Natural killer cell treated with Interleukin-12 subunit alpha and Interleukin-12 subunit beta and Interleukin-15 and Interleukin-18, amount 100 ng/mL, for 72 hours (primary cell): ENCODE results near the gene PCDHGC3. TPM values are rescaled to one million over a fixed set of nuclear protein-coding genes. Genes with fewer than 3 reads are reported as not detected.

Source experiments
- ATAC-seq, 2 donors: fragments of 150-1000 bp; cut with Tn5 transposase in 1 of 2; sonication (Bioruptor Pico), chemical (Tn5 transposase) in 1 of 2; 2 replicates each; pipeline ENCODE4 v1.10.0; 2021
- DNase-seq: peaks from one replicate; pipeline ENCODE4 v3.0.0; 2022; ENCODE audit warnings: low spot score
- H3K27ac Mint-ChIP-seq, 2 donors: 1 replicate in 1 of 2; 2 replicates in 1 of 2; pipeline ENCODE4 v1.8.0; 2022; ENCODE audit warnings: mixed read lengths in 2 of 2, mild to moderate bottlenecking in 1 of 2, moderate library complexity in 1 of 2
- H3K27me3 Mint-ChIP-seq, 2 donors: 1 replicate in 1 of 2; 2 replicates in 1 of 2; pipeline ENCODE4 v1.8.0; 2022; ENCODE audit warnings: mixed read lengths in 2 of 2
- H3K36me3 Mint-ChIP-seq: one replicate; pipeline ENCODE4 v1.8.0; 2022; ENCODE audit warnings: mixed read lengths
- H3K4me1 Mint-ChIP-seq, 2 donors: 1 replicate in 1 of 2; 2 replicates in 1 of 2; pipeline ENCODE4 v1.8.0; 2022; ENCODE audit warnings: low read depth in 2 of 2, mixed read lengths in 2 of 2, mild to moderate bottlenecking in 1 of 2
- H3K4me3 Mint-ChIP-seq: one replicate; pipeline ENCODE4 v1.8.0; 2022; ENCODE audit warnings: mixed read lengths
- H3K9me3 Mint-ChIP-seq: 2 replicates; pipeline ENCODE4 v1.8.0; 2022; ENCODE audit warnings: mixed read lengths
- total RNA-seq, 2 donors: library from RNA; stranded (reverse); gene quantifications; one replicate each; pipeline ENCODE4 v1.2.3, GENCODE V29; 2022

The PCDHGC3 gene
- total RNA-seq, 2 donors from 2014 or later, result 0.33 to 1.8 TPM

- Mint-ChIP-seq H3K4me1 (peaks cover 0 to 6% of the 10 kb centered on the region in 2 donors), H3K36me3 (no peaks in the 10 kb centered on the region), H3K9me3 (no peaks in the 10 kb centered on the region), H3K27me3 (no peaks in the 10 kb centered on the region), H3K4me3 (no peak overlapping the region), H3K27ac (no peak overlapping the region)
- no peak for ATAC-seq
- DNase-seq, result no peak
These were observed 30.8 kb downstream of the PCDHGC3 start for GRCh38 chr5:141506381-141507155.

- Mint-ChIP-seq H3K27ac (no peak overlapping the region), H3K4me3 (no peak overlapping the region), H3K4me1 (peaks cover 3 to 12% of the 10 kb centered on the region in 2 donors), H3K36me3 (no peaks in the 10 kb centered on the region), H3K27me3 (no peaks in the 10 kb centered on the region), H3K9me3 (no peaks in the 10 kb centered on the region)
- DNase-seq (no peak), ATAC-seq (no peak)
These were observed 31.8 kb downstream of the PCDHGC3 start for GRCh38 chr5:141507387-141508091.

GRCh38 chr5:141508440-141508797 is 32.7 kb downstream of the PCDHGC3 start:
- Mint-ChIP-seq H3K4me1 (peaks cover 11 to 17% of the 10 kb centered on the region in 2 donors), H3K4me3 (no peak overlapping the region), H3K36me3 (no peaks in the 10 kb centered on the region), H3K27me3 (no peaks in the 10 kb centered on the region), H3K27ac (no peak overlapping the region), H3K9me3 (no peaks in the 10 kb centered on the region)
- ATAC-seq (no peak), DNase-seq (no peak)

GRCh38 chr5:141508798-141509611 is 33.2 kb downstream of the PCDHGC3 start:
- no peaks in the 10 kb centered on the region for H3K9me3 Mint-ChIP-seq
- H3K4me3 Mint-ChIP-seq, result no peak overlapping the region
- H3K27me3 Mint-ChIP-seq, result no peaks in the 10 kb centered on the region
- peak overlapping the region in 1 of 2 donors; percentile 70 for H3K27ac Mint-ChIP-seq
- DNase-seq, result no peak
- H3K36me3 Mint-ChIP-seq, result no peaks in the 10 kb centered on the region
- no peak for ATAC-seq
- H3K4me1 Mint-ChIP-seq, result peaks cover 17 to 23% of the 10 kb centered on the region in 2 donors

- ATAC-seq, result no peak
- H3K36me3 Mint-ChIP-seq, result no peaks in the 10 kb centered on the region
These were observed 34.4 kb downstream of the PCDHGC3 start for GRCh38 chr5:141510160-141510559.

GRCh38 chr5:141510850-141511601 is 35.3 kb downstream of the PCDHGC3 start:
- H3K9me3 Mint-ChIP-seq, result no peaks in the 10 kb centered on the region
- H3K27me3 Mint-ChIP-seq, result no peaks in the 10 kb centered on the region
- peaks cover 35 to 42% of the 10 kb centered on the region in 2 donors for H3K4me1 Mint-ChIP-seq
- ATAC-seq (no peak), DNase-seq (no peak)
- no peak overlapping the region for H3K4me3 Mint-ChIP-seq
- peak overlapping the region; percentile 6 to 51 for H3K27ac Mint-ChIP-seq
- H3K36me3 Mint-ChIP-seq, result no peaks in the 10 kb centered on the region

More at GRCh38 chr5:141510160-141510559, 34.4 kb downstream of the PCDHGC3 start:
- Mint-ChIP-seq H3K4me1 (peaks cover 26 to 33% of the 10 kb centered on the region in 2 donors), H3K27me3 (no peaks in the 10 kb centered on the region), H3K27ac (peak overlapping the region in 1 of 2 donors; percentile 70), H3K9me3 (no peaks in the 10 kb centered on the region), H3K4me3 (no peak overlapping the region)
- DNase-seq, result no peak

- Mint-ChIP-seq H3K27me3 (no peaks in the 10 kb centered on the region), H3K4me1 (peaks cover 43 to 48% of the 10 kb centered on the region in 2 donors), H3K4me3 (no peak overlapping the region), H3K27ac (peak overlapping the region; percentile 6 to 51), H3K9me3 (no peaks in the 10 kb centered on the region), H3K36me3 (no peaks in the 10 kb centered on the region)
- ATAC-seq, result no peak
- no peak for DNase-seq
These were observed 36.1 kb downstream of the PCDHGC3 start for GRCh38 chr5:141511771-141512325.

- Mint-ChIP-seq H3K4me1 (peaks cover 46 to 51% of the 10 kb centered on the region in 2 donors), H3K27me3 (no peaks in the 10 kb centered on the region), H3K4me3 (peak overlapping the region; percentile 89), H3K36me3 (no peaks in the 10 kb centered on the region), H3K9me3 (no peaks in the 10 kb centered on the region), H3K27ac (peak overlapping the region; percentile 65 to 86)
- peak; percentile 86 for DNase-seq
- ATAC-seq, result peak; percentile 58 to 60
These were observed 36.7 kb downstream of the PCDHGC3 start for GRCh38 chr5:141512390-141512910.

- DNase-seq (no peak), ATAC-seq (peak; percentile 33 to 36)
- Mint-ChIP-seq H3K4me3 (peak overlapping the region; percentile 89), H3K4me1 (peaks cover 46 to 51% of the 10 kb centered on the region in 2 donors), H3K36me3 (peaks cover 3% of the 10 kb centered on the region), H3K27me3 (no peaks in the 10 kb centered on the region), H3K9me3 (no peaks in the 10 kb centered on the region), H3K27ac (peak overlapping the region; percentile 65 to 86)
These were observed 37.3 kb downstream of the PCDHGC3 start for GRCh38 chr5:141512911-141513626.

- DNase-seq (peak; percentile 81), ATAC-seq (peak; percentile 53 to 80)
- Mint-ChIP-seq H3K36me3 (peaks cover 5% of the 10 kb centered on the region), H3K27ac (peak overlapping the region; percentile 65 to 86), H3K4me3 (peak overlapping the region; percentile 89), H3K27me3 (no peaks in the 10 kb centered on the region), H3K4me1 (peaks cover 46 to 51% of the 10 kb centered on the region in 2 donors), H3K9me3 (no peaks in the 10 kb centered on the region)
These were observed 38.0 kb downstream of the PCDHGC3 start for GRCh38 chr5:141513627-141514329.

GRCh38 chr5:141514330-141515133 is 38.8 kb downstream of the PCDHGC3 start:
- peak; percentile 38 to 58 for ATAC-seq
- H3K4me3 Mint-ChIP-seq, result peak overlapping the region; percentile 89
- H3K36me3 Mint-ChIP-seq, result peaks cover 10% of the 10 kb centered on the region
- peak overlapping the region; percentile 65 to 86 for H3K27ac Mint-ChIP-seq
- peaks cover 46 to 48% of the 10 kb centered on the region in 2 donors for H3K4me1 Mint-ChIP-seq
- DNase-seq, result no peak
- H3K27me3 Mint-ChIP-seq, result no peaks in the 10 kb centered on the region
- no peaks in the 10 kb centered on the region for H3K9me3 Mint-ChIP-seq
